Caco-2 (cell line): ENCODE measurements around the gene CEP72. TPM values are rescaled to one million over a fixed set of nuclear protein-coding genes. Genes with fewer than 3 reads are reported as not detected.

ENCODE experiments used
- BruUV-seq: library from RNA; stranded (reverse); fragments of 400-500 nt; replicated peaks from 2 replicates; lab custom pipeline; 2021; lab: Mats Ljungman, UMichigan
- CTCF ChIA-PET: fragments of 300-600 bp; sonication (Branson Sonifier 250); formaldehyde crosslinking; loops from one replicate; lab custom pipeline; 2022; ENCODE audit warnings: antibody characterized with exemption; lab: Charles Lee
- POLR2A ChIA-PET: fragments of 300-600 bp; sonication (Branson Sonifier 250); formaldehyde crosslinking; loops from one replicate; lab custom pipeline; 2022; ENCODE audit warnings: antibody characterized with exemption; lab: Charles Lee
- DNase-seq, 2 experiments: peaks; one replicate each; pipeline versions ENCODE4 v3.0.0 to v3.0.0-alpha.2; 2020 to 2022
- H3K27me3 ChIP-seq: replicated peaks from 2 replicates; pipeline ENCODE4 v1.6.0; 2011; ENCODE audit warnings: low read length; ENCODE audit not compliant: control insufficient read depth, insufficient read depth
- H3K36me3 ChIP-seq: 2 replicates; pipeline ENCODE4 v1.5.1; 2011; ENCODE audit warnings: low read length; ENCODE audit not compliant: control insufficient read depth, insufficient read depth
- H3K4me1 ChIP-seq: fragments of 250-450 bp; sonication (Bioruptor Pico); 2 replicates; pipeline ENCODE4 v1.5.1; 2020; ENCODE audit warnings: mild to moderate bottlenecking
- H3K4me3 ChIP-seq: 2 replicates; pipeline ENCODE4 v1.5.1; 2011; ENCODE audit warnings: low read depth, mild to moderate bottlenecking, control low read depth, low read length
- H3K9me3 ChIP-seq: fragments of 250-450 bp; sonication (Bioruptor Pico); 2 replicates; pipeline ENCODE4 v1.5.1; 2020; ENCODE audit warnings: mild to moderate bottlenecking, moderate library complexity
- H3K27ac Mint-ChIP-seq: one replicate; pipeline ENCODE4 v1.8.0; 2022; ENCODE audit warnings: mixed read lengths; ENCODE audit not compliant: unreplicated experiment
- H3K27me3 Mint-ChIP-seq: one replicate; pipeline ENCODE4 v1.8.0; 2022; ENCODE audit warnings: mixed read lengths; ENCODE audit not compliant: insufficient read depth, unreplicated experiment
- H3K36me3 Mint-ChIP-seq: one replicate; pipeline ENCODE4 v1.8.0; 2022; ENCODE audit warnings: mild to moderate bottlenecking, mixed read lengths; ENCODE audit not compliant: insufficient read depth, unreplicated experiment
- H3K4me1 Mint-ChIP-seq: one replicate; pipeline ENCODE4 v1.8.0; 2022; ENCODE audit warnings: low read depth, mixed read lengths; ENCODE audit not compliant: unreplicated experiment
- H3K4me3 Mint-ChIP-seq: one replicate; pipeline ENCODE4 v1.8.0; 2022; ENCODE audit warnings: mild to moderate bottlenecking, moderate library complexity, mixed read lengths; ENCODE audit not compliant: unreplicated experiment
- H3K9me3 Mint-ChIP-seq: one replicate; pipeline ENCODE4 v1.8.0; 2022; ENCODE audit warnings: mixed read lengths; ENCODE audit not compliant: unreplicated experiment
- intact Hi-C: fragments of 100-400 bp; cut with micrococcal nuclease; formaldehyde crosslinking; loops from one replicate; pipeline ENCODE4 v1.10.0; 2022; ENCODE audit not compliant: unreplicated experiment
- total RNA-seq: library from RNA; stranded (reverse); gene quantifications from 2 replicates; pipeline ENCODE4 v1.2.3, GENCODE V29; 2022
- TF ChIP-seq, protein P1 (sequence below), 2 experiments: fragments of 200-600 bp in 1 of 2; IDR thresholded peaks; 1 replicate in 1 of 2; 2 replicates in 1 of 2; pipeline versions ENCODE4 v1.5.1 to v1.8.0; 2011 to 2022; ENCODE audit warnings: antibody characterized with exemption in 1 of 2, control low read depth in 1 of 2, inconsistent platforms in 1 of 2, low read depth in 1 of 2, low read length in 1 of 2, mild to moderate bottlenecking in 1 of 2, moderate library complexity in 1 of 2; ENCODE audit not compliant: insufficient read depth in 1 of 2, severe bottlenecking in 1 of 2, unreplicated experiment in 1 of 2

Gene CEP72
- total RNA-seq, 1 experiment from 2014 or later = 36.6 TPM

DNA sequence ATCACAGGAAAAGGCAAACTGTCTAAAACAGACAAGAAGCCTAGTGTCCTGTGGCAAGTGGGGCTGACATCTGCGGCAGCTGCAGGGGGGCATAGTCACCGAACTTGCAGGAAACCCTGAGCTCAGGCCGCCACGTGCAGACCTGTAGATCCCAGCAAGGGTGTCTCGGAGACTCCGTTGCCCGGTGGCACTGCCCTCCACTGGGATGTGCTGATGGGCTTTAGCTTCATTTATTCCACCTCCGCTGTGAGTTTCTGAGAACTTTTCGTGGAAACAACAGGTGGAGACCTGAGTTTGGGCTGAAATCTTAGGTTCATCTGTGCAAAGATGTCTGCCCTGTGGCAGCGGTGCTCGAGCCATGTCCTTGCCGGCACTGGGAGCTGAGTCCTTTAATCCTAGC lies 22.1 kb downstream of the CEP72 start:
- intact Hi-C loops = no loop called here
- TF ChIP-seq, protein P1, sequence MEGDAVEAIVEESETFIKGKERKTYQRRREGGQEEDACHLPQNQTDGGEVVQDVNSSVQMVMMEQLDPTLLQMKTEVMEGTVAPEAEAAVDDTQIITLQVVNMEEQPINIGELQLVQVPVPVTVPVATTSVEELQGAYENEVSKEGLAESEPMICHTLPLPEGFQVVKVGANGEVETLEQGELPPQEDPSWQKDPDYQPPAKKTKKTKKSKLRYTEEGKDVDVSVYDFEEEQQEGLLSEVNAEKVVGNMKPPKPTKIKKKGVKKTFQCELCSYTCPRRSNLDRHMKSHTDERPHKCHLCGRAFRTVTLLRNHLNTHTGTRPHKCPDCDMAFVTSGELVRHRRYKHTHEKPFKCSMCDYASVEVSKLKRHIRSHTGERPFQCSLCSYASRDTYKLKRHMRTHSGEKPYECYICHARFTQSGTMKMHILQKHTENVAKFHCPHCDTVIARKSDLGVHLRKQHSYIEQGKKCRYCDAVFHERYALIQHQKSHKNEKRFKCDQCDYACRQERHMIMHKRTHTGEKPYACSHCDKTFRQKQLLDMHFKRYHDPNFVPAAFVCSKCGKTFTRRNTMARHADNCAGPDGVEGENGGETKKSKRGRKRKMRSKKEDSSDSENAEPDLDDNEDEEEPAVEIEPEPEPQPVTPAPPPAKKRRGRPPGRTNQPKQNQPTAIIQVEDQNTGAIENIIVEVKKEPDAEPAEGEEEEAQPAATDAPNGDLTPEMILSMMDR (IDR thresholded peaks at IDR 0.05; ENCODE audit: insufficient read depth in 1 of 2, low read depth in 1 of 2, low read length in 1 of 2, severe bottlenecking in 1 of 2, unreplicated experiment in 1 of 2) = no peak
- CTCF ChIA-PET = no interaction called here
- POLR2A ChIA-PET = no interaction called here
- no peaks in the 10 kb centered on the region for H3K27me3 ChIP-seq
- Mint-ChIP-seq H3K4me3 (no peak overlapping the region), H3K4me1 (no peaks in the 10 kb centered on the region), H3K9me3 (no peaks in the 10 kb centered on the region), H3K27ac (no peak overlapping the region), H3K27me3 (no peaks in the 10 kb centered on the region), H3K36me3 (peaks cover 37% of the 10 kb centered on the region)
- H3K36me3 ChIP-seq = peaks cover 3% of the 10 kb centered on the region
- no peak overlapping the region for H3K4me3 ChIP-seq
- no peak for DNase-seq
- no peaks in the 10 kb centered on the region for H3K4me1 ChIP-seq
- BruUV-seq = no TSS peak
- no peaks in the 10 kb centered on the region for H3K9me3 ChIP-seq

DNA sequence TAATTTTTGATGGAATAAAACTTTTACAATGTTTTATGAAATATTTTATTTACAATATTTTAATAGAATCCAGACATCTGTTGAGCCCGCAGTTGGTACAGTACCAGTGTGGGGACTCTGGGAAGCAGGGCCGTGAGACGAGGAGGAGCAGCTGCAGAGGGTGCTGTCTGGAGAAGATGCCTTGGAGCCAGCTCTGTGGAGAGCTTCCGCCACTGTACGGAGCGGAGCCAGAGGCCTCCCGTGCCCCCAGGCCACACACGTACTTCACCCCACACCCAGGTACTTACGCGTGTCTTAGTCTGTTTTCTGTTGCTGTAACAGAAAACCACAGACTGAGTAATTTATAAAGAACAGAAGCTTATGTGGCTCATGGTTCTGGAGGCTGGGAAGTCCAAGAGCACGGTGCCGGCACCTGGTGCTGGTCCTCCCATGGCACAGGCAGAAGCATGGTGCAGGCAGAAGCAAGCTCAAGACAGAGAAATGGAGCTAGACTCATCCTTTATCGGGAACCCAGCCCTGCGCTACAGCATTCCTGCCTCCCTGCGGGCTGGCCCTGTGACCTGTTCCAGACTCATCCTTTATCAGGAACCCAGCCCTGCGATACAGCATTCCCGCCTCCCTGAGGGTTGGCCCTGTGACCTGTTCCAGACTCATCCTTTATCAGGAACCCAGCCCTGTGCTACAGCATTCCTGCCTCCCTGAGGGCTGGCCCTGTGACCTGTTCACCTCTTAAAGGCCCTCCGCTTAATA lies 23.3 kb downstream of the CEP72 start:
- Histone ChIP-seq H3K27me3 (no peaks in the 10 kb centered on the region), H3K36me3 (peaks cover 3% of the 10 kb centered on the region), H3K4me3 (no peak overlapping the region), H3K9me3 (no peaks in the 10 kb centered on the region), H3K4me1 (no peaks in the 10 kb centered on the region)
- Mint-ChIP-seq H3K27me3 (no peaks in the 10 kb centered on the region), H3K4me1 (no peaks in the 10 kb centered on the region), H3K9me3 (no peaks in the 10 kb centered on the region), H3K4me3 (no peak overlapping the region), H3K27ac (no peak overlapping the region), H3K36me3 (peaks cover 43% of the 10 kb centered on the region)
- POLR2A ChIA-PET = no interaction called here
- no TSS peak for BruUV-seq
- intact Hi-C loops = no loop called here
- no peak for DNase-seq
- TF ChIP-seq, protein P1 (IDR thresholded peaks at IDR 0.05; ENCODE audit: insufficient read depth in 1 of 2, low read depth in 1 of 2, low read length in 1 of 2, severe bottlenecking in 1 of 2, unreplicated experiment in 1 of 2) = no peak
- CTCF ChIA-PET = no interaction called here

DNA sequence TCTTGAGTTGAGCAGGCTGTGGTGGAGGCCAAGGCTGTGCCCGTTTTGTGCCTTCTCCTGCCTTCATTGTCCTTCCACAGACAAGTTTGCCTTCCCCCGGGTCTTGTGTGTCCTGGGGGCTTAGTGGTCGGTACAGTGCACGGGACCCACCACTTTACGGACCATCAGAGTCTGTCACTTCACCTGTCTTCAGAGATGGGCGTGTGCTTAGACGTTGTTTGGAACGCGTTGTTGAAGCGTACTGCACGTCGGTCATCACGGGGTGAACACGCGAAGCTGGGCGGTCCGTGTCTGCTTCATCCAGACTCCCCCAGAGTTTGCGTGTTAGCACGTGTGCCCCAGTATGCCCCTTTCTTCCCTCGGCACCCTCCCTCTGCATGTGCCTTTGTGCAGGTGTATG lies 24.8 kb downstream of the CEP72 start:
- no peaks in the 10 kb centered on the region for H3K27me3 Mint-ChIP-seq
- Histone ChIP-seq H3K27me3 (no peaks in the 10 kb centered on the region), H3K9me3 (no peaks in the 10 kb centered on the region), H3K36me3 (peaks cover 3% of the 10 kb centered on the region), H3K4me3 (no peak overlapping the region), H3K4me1 (no peaks in the 10 kb centered on the region)
- peaks cover 51% of the 10 kb centered on the region for H3K36me3 Mint-ChIP-seq
- no TSS peak for BruUV-seq
- intact Hi-C loops = no loop called here
- TF ChIP-seq, protein P1 (IDR thresholded peaks at IDR 0.05; ENCODE audit: insufficient read depth in 1 of 2, low read depth in 1 of 2, low read length in 1 of 2, severe bottlenecking in 1 of 2, unreplicated experiment in 1 of 2) = no peak
- no peak overlapping the region for H3K4me3 Mint-ChIP-seq
- no peaks in the 10 kb centered on the region for H3K9me3 Mint-ChIP-seq
- ChIA-PET CTCF (interaction anchor here (0.6 kb wide), 1 partner anchor 22 kb away, joined by 4 read pairs; no protein-coding TSS in a partner anchor), POLR2A (no interaction called here)
- no peaks in the 10 kb centered on the region for H3K4me1 Mint-ChIP-seq
- DNase-seq = no peak
- no peak overlapping the region for H3K27ac Mint-ChIP-seq
